ENCODE results near the gene YBX2.

The YBX2 gene

DNA sequence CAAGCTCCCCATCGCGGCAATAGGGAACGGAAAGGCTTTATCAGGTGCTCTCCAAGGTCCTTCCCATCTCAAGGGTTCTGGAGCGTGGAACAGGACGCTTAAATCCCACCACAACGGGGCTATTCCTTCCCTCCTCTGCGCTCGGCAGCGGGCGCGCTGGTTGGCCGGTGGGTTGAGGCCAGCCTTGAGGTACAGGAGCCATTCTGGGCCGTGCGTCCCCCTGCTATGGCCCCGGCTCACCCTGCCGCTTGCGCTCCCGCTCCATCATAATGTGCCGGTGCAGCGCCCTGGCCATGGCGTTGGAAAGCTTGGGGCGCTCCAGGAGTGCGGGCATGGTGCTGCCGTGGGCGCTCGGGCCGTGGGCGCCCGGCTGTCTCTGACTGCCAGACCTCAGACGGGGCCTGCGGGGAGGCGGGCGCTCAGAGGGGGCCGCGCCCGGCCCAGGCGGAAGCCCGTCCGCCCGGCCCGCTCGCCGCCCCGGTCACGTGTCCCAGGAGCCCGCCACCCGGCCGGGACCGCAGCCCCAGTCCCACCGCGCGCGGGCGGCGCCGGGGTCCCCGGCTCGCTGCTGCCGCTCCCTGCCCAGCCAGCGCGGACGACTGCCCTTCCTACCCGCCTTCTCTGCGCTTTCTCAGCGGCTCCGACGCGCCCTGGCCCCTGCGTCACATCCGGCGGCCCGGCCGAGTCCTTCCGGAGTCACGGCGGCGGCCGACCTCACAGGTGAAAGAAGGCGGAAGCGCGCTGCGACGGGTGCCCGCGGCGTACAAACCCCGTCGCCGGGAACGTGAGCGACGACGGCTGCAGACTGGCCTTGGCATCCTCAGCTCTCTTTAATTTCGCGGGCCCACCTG, 20.5 kb upstream of the YBX2 start, which contains the start of gene GPS2:
TSS of gene GPS2 (minus strand) at position 642 of the 851 bp plus-strand sequence. CDS start at position 334, 308 bp downstream.
- ATAC-seq = peak; percentile 83

DNA sequence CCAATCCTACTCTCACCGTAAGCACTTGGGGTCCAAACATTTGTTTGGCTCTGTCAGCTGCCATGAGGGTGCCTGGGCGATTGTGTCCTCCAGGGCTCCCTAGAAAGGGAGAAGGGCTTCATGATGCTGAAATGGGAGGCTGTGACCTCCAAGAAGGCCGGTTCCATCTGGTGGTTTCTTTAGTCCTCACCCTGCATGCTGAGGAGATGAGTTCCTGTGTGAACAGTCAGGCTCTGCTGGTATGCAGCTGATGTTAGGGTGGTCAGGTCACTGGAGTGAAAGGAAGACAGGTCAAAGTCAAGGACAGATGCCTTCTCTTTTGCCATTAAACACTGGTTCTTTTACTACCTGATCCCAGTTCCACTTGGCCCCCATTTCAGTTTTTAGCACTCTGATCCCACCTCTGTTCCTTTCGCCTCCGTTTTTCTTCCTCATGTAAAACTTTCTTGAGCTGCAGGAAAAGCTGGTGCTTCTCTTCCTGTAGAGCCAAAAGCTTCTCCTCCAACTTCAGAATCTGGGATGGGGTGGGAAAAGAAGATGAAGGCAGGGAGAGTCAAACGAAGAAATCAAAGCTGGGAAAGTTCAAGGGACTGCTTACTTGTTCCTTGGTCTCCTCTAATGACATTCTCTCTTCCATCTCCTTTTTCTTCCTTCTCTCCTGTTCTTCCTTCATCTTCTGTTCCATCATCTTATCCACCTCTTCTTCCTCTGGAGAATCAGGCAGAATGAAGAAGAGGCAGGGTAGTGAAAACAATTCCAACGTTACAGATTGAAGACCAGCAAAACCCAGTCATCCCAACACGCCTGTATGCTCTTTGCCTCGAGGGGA, 19.7 kb upstream of the YBX2 start:
- TF ChIP-seq ZNF565 (CRISPR knock-in tag; conservative IDR thresholded peaks at IDR 0.05; ENCODE audit: low read depth) (no peak), TOX (CRISPR knock-in tag; IDR thresholded peaks at IDR 0.05; ENCODE audit: borderline replicate concordance) (no peak), TCF4 (CRISPR knock-in tag; IDR thresholded peaks at IDR 0.05; ENCODE audit: borderline replicate concordance) (no peak), ESRRG (CRISPR knock-in tag; IDR thresholded peaks at IDR 0.05) (no peak), ZC3H10 (CRISPR knock-in tag; IDR thresholded peaks at IDR 0.05) (no peak), BACH2 (CRISPR knock-in tag; IDR thresholded peaks at IDR 0.05; ENCODE audit: borderline replicate concordance) (no peak), RARB (CRISPR knock-in tag; IDR thresholded peaks at IDR 0.05) (no peak), PPARA (CRISPR knock-in tag; IDR thresholded peaks at IDR 0.05; ENCODE audit: borderline replicate concordance) (no peak), ZNF70 (CRISPR knock-in tag; IDR thresholded peaks at IDR 0.05) (no peak), ARNTL (CRISPR knock-in tag; IDR thresholded peaks at IDR 0.05; ENCODE audit: borderline replicate concordance, low read depth) (no peak), CSDC2 (CRISPR knock-in tag; IDR thresholded peaks at IDR 0.05) (no peak)
- TF ChIP-seq, protein P1, sequence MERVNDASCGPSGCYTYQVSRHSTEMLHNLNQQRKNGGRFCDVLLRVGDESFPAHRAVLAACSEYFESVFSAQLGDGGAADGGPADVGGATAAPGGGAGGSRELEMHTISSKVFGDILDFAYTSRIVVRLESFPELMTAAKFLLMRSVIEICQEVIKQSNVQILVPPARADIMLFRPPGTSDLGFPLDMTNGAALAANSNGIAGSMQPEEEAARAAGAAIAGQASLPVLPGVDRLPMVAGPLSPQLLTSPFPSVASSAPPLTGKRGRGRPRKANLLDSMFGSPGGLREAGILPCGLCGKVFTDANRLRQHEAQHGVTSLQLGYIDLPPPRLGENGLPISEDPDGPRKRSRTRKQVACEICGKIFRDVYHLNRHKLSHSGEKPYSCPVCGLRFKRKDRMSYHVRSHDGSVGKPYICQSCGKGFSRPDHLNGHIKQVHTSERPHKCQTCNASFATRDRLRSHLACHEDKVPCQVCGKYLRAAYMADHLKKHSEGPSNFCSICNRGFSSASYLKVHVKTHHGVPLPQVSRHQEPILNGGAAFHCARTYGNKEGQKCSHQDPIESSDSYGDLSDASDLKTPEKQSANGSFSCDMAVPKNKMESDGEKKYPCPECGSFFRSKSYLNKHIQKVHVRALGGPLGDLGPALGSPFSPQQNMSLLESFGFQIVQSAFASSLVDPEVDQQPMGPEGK (CRISPR knock-in tag; IDR thresholded peaks at IDR 0.05; ENCODE audit: borderline replicate concordance) = no peak
- TF ChIP-seq, protein P2, sequence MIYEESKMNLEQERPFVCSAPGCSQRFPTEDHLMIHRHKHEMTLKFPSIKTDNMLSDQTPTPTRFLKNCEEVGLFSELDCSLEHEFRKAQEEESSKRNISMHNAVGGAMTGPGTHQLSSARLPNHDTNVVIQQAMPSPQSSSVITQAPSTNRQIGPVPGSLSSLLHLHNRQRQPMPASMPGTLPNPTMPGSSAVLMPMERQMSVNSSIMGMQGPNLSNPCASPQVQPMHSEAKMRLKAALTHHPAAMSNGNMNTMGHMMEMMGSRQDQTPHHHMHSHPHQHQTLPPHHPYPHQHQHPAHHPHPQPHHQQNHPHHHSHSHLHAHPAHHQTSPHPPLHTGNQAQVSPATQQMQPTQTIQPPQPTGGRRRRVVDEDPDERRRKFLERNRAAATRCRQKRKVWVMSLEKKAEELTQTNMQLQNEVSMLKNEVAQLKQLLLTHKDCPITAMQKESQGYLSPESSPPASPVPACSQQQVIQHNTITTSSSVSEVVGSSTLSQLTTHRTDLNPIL (CRISPR knock-in tag; IDR thresholded peaks at IDR 0.05; ENCODE audit: low read depth) = no peak
- ATAC-seq = peak; percentile 1; the same call in 1 of the 3 replicates

More for the DNA sequence above, 20.5 kb upstream of the YBX2 start, which contains the start of gene GPS2:
- TF ChIP-seq ZNF70 (CRISPR knock-in tag; IDR thresholded peaks at IDR 0.05) (no peak), GLIS3 (CRISPR knock-in tag; IDR thresholded peaks at IDR 0.05) (0 out of 2 replicates have a peak, but pooled peaks have one; percentile 62), TCF4 (CRISPR knock-in tag; IDR thresholded peaks at IDR 0.05; ENCODE audit: borderline replicate concordance) (no peak), ZC3H10 (CRISPR knock-in tag; IDR thresholded peaks at IDR 0.05) (no peak)

DNA sequence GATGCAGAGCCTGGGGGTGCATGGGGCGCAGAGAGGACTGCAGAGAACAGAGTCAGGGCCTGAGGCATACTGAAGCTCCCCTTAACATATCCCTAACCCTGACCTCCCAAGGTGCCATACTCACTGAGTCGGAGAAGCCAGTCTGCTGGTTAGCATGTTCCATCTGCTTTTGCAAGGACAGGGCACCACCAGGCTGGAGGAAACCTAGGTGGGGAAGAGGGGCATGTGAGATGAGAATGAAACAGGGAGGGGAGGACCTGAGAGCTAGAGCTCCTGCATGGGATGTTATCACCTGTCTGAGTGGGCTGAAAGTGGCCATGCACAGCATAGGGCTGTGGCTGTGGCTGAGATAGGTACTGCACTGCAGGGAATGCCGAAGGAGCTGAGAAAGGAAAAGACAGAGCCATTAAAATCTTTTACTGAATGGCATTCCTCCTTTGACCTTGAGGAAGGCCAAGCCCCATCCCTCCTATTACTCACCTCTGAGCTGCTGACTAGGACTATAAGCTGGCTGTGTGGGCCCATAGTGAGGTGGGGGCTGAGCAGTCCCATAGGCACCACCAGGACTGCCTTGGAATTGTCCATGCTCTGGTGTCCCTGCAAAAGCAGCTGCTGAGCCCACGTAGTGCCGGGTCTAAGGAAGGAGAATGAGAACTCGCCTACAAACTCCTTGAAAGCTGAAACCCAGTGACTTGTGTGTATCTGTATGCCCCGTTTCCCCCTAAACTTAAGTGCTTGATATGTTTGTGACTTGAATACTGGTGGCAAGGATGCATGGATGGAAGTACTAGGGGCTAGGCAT, 18.9 kb upstream of the YBX2 start:
- peak; percentile 15; the same call in 2 of the 3 replicates for ATAC-seq
- no peak for TF ChIP-seq ZC3H10 (CRISPR knock-in tag; IDR thresholded peaks at IDR 0.05)
- no peak for TF ChIP-seq SNAI2 (CRISPR knock-in tag; IDR thresholded peaks at IDR 0.05)
- TF ChIP-seq, protein P1 (CRISPR knock-in tag; IDR thresholded peaks at IDR 0.05; ENCODE audit: borderline replicate concordance) = no peak
- TF ChIP-seq OSR1 (CRISPR knock-in tag; IDR thresholded peaks at IDR 0.05) = no peak
- no peak for TF ChIP-seq ESRRG (CRISPR knock-in tag; IDR thresholded peaks at IDR 0.05)
- no peak for TF ChIP-seq BACH2 (CRISPR knock-in tag; IDR thresholded peaks at IDR 0.05; ENCODE audit: borderline replicate concordance)
- no peak for TF ChIP-seq ZNF565 (CRISPR knock-in tag; conservative IDR thresholded peaks at IDR 0.05; ENCODE audit: low read depth)
- no peak for TF ChIP-seq ZFP3 (CRISPR knock-in tag; IDR thresholded peaks at IDR 0.05)
- TF ChIP-seq GLIS3 (CRISPR knock-in tag; IDR thresholded peaks at IDR 0.05) = no peak
- TF ChIP-seq, protein P3, sequence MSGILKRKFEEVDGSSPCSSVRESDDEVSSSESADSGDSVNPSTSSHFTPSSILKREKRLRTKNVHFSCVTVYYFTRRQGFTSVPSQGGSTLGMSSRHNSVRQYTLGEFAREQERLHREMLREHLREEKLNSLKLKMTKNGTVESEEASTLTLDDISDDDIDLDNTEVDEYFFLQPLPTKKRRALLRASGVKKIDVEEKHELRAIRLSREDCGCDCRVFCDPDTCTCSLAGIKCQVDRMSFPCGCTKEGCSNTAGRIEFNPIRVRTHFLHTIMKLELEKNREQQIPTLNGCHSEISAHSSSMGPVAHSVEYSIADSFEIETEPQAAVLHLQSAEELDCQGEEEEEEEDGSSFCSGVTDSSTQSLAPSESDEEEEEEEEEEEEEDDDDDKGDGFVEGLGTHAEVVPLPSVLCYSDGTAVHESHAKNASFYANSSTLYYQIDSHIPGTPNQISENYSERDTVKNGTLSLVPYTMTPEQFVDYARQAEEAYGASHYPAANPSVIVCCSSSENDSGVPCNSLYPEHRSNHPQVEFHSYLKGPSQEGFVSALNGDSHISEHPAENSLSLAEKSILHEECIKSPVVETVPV (CRISPR knock-in tag; IDR thresholded peaks at IDR 0.05) = no peak
- TF ChIP-seq RARB (CRISPR knock-in tag; IDR thresholded peaks at IDR 0.05) = no peak
- no peak for TF ChIP-seq ARNTL (CRISPR knock-in tag; IDR thresholded peaks at IDR 0.05; ENCODE audit: borderline replicate concordance, low read depth)
- TF ChIP-seq ISL1 (CRISPR knock-in tag; IDR thresholded peaks at IDR 0.05) = no peak
- no peak for TF ChIP-seq ZNF8 (CRISPR knock-in tag; IDR thresholded peaks at IDR 0.05)

Measured in SK-N-SH treated with all-trans-retinoic acid at 6 μM for 48 hours (cell line).